GM04504 (cell line): ENCODE data around the gene CCDC59.

Source experiments
- DNase-seq: peaks from one replicate; pipeline ENCODE4 v3.0.0-alpha.2; 2012; ENCODE audit warnings: low read depth

CCDC59 gene

DNA sequence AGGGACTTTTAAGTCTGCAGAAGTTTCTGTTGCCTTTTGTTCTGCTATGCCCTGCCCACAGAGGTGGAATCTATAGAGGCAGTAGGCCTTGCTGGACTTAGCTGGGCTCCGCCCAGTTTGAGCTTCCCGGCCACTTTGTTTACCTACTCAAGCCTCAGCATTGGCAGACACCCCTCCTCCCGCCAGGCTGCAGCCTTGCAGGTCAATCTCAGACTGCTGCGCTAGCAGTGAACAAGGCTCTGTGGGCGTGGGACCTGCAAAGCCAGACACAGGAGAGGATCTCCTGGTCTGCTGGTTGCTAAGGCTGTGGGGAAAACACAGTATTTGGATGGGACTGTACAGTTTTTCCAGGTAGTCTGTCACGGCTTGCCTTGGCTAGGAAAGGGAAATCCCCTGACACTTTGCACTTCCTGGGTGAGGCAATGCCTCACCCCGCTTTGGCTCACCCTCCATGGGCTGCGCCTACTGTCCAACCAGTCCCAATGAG, 43.7 kb downstream of the CCDC59 start:
- DNase-seq = no peak
